ENCODE data around the gene LCE3C.
"Not testable (repeated sequence)": the region's sequence is repeated elsewhere in the genome, so short reads cannot be mapped to it uniquely, and the experiment has no call there.

Gene LCE3C, protein sequence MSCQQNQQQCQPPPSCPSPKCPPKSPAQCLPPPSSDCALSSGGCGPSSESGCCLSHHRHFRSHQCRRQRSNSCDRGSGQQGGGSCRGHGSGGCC

DNA sequence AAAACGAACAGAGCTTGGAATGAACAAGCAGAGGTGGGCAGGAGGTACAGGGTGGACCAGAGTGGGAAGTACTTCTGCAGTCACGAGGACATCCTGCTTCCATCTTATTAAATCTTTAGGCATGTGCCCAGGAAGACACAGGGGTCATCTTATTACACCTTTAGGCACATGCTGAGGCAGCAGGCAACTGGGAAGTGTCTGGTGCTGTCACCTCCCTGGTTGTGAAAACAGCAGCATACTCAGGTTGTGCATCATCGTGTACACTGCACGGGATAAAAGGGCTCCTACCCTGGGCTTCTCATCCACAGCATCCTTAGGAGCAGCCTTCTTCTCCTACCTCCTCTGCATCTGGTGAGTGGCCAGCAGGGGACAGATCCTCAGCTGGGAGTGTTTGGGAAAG lies at the start of gene LCE3C:
LCE3C (plus strand) TSS at position 301 of the 400 bp plus-strand sequence. CDS start 498 bp downstream, outside the sequence.
- H3K4me3 ChIP-seq (ENCODE audit: low read depth, low read length) = no peak within 1 kb of the TSS
- TF ChIP-seq, protein P1, sequence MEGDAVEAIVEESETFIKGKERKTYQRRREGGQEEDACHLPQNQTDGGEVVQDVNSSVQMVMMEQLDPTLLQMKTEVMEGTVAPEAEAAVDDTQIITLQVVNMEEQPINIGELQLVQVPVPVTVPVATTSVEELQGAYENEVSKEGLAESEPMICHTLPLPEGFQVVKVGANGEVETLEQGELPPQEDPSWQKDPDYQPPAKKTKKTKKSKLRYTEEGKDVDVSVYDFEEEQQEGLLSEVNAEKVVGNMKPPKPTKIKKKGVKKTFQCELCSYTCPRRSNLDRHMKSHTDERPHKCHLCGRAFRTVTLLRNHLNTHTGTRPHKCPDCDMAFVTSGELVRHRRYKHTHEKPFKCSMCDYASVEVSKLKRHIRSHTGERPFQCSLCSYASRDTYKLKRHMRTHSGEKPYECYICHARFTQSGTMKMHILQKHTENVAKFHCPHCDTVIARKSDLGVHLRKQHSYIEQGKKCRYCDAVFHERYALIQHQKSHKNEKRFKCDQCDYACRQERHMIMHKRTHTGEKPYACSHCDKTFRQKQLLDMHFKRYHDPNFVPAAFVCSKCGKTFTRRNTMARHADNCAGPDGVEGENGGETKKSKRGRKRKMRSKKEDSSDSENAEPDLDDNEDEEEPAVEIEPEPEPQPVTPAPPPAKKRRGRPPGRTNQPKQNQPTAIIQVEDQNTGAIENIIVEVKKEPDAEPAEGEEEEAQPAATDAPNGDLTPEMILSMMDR (IDR thresholded peaks at IDR 0.05; ENCODE audit: low read depth, low read length, missing control alignments) = no peak

DNA sequence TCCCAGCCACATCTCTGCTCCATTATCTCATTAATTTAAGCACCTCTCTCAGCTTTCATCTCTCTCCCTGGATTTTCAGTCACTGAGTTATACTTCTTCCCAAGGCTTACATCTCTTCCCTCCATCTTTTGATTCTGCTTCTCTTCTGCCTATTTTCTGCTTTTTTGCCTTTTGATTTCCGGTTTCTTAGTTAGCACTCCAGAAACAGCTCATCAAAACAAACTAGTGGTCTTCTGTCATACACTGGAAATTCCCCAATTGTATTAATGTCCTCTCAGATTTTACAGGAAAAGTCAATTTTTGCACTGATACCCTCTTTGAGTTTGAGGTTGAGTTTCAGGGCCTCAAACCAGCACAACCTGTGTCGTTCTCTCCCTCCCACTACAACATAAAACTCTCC lies 34.9 kb upstream of the LCE3C start:
- DNase-seq (ENCODE audit: low read depth) = no peak
- TF ChIP-seq, protein P1 (IDR thresholded peaks at IDR 0.05; ENCODE audit: low read depth, low read length, missing control alignments) = no peak
- H3K4me3 ChIP-seq (ENCODE audit: low read depth, low read length) = no peak overlapping the region

More for the DNA sequence above, at the start of gene LCE3C:
- DNase-seq (ENCODE audit: low read depth) = no peak

DNA sequence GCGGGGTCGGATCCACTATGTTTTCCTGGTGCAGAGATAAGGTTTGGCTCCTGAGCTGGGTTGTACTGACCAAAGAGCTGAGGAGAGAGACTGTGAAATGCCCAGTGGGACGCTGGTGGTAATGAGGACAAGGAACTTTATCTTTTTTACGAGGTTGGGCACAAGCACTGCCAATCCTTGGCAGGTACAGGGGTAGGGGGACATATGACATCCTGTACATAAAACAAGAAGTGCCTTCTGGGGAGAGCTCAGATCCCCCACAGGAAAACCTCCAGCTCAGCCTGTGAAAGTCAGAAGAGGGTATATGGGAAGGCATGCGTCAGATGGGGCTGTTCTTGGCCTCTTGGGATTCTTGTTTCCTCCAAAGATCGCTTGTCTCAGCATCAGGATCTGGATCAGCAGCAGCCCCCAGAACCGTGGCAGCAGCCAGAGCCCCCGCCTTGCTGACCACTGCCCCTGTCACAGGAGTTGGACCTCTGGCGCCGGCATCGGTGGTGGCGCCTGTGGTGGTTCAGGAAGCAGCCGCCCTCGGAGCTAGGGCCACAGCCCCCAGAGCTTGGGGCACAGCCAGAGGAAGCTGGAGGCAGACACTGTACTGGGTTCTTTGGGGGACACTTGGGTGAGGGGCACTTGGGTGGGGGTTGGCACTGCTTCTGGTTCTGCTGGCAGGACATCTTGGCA lies 34.4 kb upstream of the LCE3C start:
- TF ChIP-seq, protein P1 (IDR thresholded peaks at IDR 0.05; ENCODE audit: low read depth, low read length, missing control alignments) = no peak
- no peak overlapping the region for H3K4me3 ChIP-seq (ENCODE audit: low read depth, low read length)
- DNase-seq (ENCODE audit: low read depth) = no peak

DNA sequence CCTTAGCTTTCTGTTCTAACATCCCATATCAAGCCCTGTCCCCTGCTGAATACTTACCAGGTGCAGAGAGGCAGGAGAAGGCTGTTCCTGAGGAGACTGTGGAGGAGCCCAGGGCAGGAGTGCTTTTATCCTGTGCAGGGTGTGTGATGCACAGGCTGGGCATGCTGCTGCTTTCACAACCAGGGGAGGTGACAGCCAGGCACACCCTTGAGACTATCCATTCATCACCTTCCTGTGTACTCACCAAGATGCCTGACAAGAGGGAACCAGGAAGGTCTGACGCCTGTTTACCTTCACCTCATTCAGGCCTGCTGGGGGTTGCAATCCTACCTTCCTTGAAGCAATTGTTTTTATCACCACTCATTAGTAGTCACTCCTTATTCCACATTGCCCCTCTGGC lies 33.4 kb upstream of the LCE3C start, which contains the start of gene LCE3E:
LCE3E (minus strand) TSS at position 100 of the 400 bp plus-strand sequence. CDS start 572 bp downstream, outside the sequence.
- TF ChIP-seq, protein P1 (IDR thresholded peaks at IDR 0.05; ENCODE audit: low read depth, low read length, missing control alignments) = no peak
- H3K4me3 ChIP-seq (ENCODE audit: low read depth, low read length) = no peak within 1 kb of the TSS
- no peak for DNase-seq (ENCODE audit: low read depth)

DNA sequence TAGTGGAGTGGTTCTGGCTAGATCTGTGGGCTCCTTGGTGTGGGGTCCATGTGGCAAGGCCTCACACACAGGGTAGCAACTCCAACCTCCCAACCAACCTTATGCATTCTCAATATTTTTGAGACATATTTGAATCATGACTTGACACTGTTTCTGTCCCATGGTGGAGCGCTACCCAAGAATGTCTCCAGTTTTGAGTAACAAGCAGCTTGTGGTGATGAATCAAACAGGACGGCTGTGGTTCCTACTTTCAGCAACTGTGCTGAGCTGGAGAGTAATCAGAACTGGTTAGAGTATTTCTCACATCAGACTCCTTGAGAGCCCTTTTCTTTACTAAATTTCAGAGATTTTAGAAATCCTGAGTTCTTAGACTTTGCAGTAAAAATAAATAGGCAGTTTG lies 22.9 kb upstream of the LCE3C start:
- TF ChIP-seq, protein P1 (IDR thresholded peaks at IDR 0.05; ENCODE audit: low read depth, low read length, missing control alignments) = no peak
- DNase-seq (ENCODE audit: low read depth) = peak; percentile 24

DNA sequence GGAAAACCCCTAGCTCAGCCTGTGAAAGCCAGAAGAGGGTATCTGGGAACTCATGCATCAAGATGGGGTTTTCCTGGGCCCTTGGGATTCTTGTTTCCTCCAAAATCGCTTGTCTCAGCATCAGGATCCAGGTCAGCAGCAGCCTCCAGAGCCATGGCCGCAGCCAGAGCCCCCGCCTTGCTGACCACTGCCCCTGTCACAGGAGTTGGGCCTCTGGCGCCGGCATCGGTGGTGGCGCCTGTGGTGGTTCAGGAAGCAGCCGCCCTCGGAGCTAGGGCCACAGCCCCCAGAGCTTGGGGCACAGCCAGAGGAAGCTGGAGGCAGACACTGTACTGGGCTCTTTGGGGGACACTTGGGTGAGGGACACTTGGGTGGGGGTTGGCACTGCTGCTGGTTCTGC lies 20.5 kb upstream of the LCE3C start:
- H3K4me3 ChIP-seq (ENCODE audit: low read depth, low read length); DNase-seq (ENCODE audit: low read depth): not testable (repeated sequence)

More for the DNA sequence above, 22.9 kb upstream of the LCE3C start:
- no peak overlapping the region for H3K4me3 ChIP-seq (ENCODE audit: low read depth, low read length)

DNA sequence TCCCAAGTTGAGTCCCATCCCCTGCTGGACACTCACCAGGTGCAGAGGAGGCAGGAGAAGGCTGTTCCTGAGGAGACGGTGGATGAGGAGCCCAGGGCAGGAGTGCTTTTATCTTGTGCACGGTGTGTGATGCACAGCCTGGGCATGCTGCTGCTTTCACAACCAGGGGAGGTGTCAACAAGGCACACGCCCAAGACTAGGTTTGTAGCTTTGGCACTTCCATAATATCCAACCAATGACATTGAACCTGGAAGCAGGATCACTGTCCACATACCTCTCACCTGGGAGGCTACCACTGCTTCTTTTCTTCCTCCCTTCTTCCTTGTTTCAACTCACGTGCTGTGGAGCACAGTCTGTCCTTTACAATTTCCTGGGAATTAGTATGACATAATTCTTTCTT lies 19.6 kb upstream of the LCE3C start, which contains the start of gene LCE3D:
LCE3D (minus strand) TSS at position 84 of the 400 bp plus-strand sequence. CDS start 580 bp downstream, outside the sequence.
- no peak within 1 kb of the TSS for H3K4me3 ChIP-seq (ENCODE audit: low read depth, low read length)
- TF ChIP-seq, protein P1 (IDR thresholded peaks at IDR 0.05; ENCODE audit: low read depth, low read length, missing control alignments) = no peak
- no peak for DNase-seq (ENCODE audit: low read depth)
